GM23338 (cell line): ENCODE data around the gene PKNOX2. TPM values are rescaled to one million over a fixed set of nuclear protein-coding genes. Genes with fewer than 3 reads are reported as not detected.

ENCODE experiments used
- ATAC-seq: fragments of 200-7000 bp; cut with Tn5 transposase; 3 replicates; pipeline ENCODE4 v1.9.1; 2020
- DNase-seq: peaks from one replicate; pipeline ENCODE4 v3.0.0-alpha.2; 2015; ENCODE audit warnings: low spot score
- H2AFZ ChIP-seq: fragments of 200-600 bp; sonication (generic); 2 replicates; pipeline ENCODE4 v1.8.0; 2016; ENCODE audit warnings: antibody characterized with exemption, mild to moderate bottlenecking, moderate library complexity
- H3F3A ChIP-seq: fragments of 200-600 bp; sonication (generic); replicated peaks from 2 replicates; pipeline ENCODE4 v1.8.0; 2017; ENCODE audit warnings: antibody characterized with exemption, mixed run types, low read depth
- H3K27ac ChIP-seq: fragments of 200-600 bp; sonication (generic); 2 replicates; pipeline ENCODE4 v1.6.1; 2016; ENCODE audit warnings: low read depth
- H3K27me3 ChIP-seq: fragments of 200-600 bp; sonication (generic); 2 replicates; pipeline ENCODE4 v1.8.0; 2016; ENCODE audit warnings: mild to moderate bottlenecking, mixed run types, moderate library complexity; ENCODE audit not compliant: insufficient read depth
- H3K36me3 ChIP-seq: fragments of 200-600 bp; sonication (generic); 2 replicates; pipeline ENCODE4 v1.8.0; 2016; ENCODE audit warnings: mild to moderate bottlenecking; ENCODE audit not compliant: insufficient read depth
- H3K4me1 ChIP-seq: fragments of 200-600 bp; sonication (generic); 2 replicates; pipeline ENCODE4 v1.8.0; 2016; ENCODE audit warnings: mild to moderate bottlenecking, moderate library complexity; ENCODE audit not compliant: insufficient read depth
- H3K4me2 ChIP-seq: fragments of 200-600 bp; sonication (generic); 2 replicates; pipeline ENCODE4 v1.7.1; 2017; ENCODE audit warnings: mixed run types
- H3K4me3 ChIP-seq: fragments of 200-600 bp; sonication (generic); 2 replicates; pipeline ENCODE4 v1.6.1; 2016; ENCODE audit warnings: mixed run types
- H3K79me2 ChIP-seq: fragments of 200-600 bp; sonication (generic); replicated peaks from 2 replicates; pipeline ENCODE4 v1.8.0; 2017; ENCODE audit warnings: mild to moderate bottlenecking; ENCODE audit not compliant: insufficient read depth
- H3K9me2 ChIP-seq: fragments of 200-600 bp; sonication (generic); 2 replicates; pipeline ENCODE4 v1.8.0; 2017; ENCODE audit not compliant: insufficient read depth
- H4K20me1 ChIP-seq: fragments of 200-600 bp; sonication (generic); replicated peaks from 2 replicates; pipeline ENCODE4 v1.8.0; 2017; ENCODE audit warnings: mild to moderate bottlenecking; ENCODE audit not compliant: insufficient read depth
- H3K27ac Mint-ChIP-seq: 2 replicates; pipeline ENCODE4 v1.8.0; 2020; ENCODE audit warnings: inconsistent platforms, mild to moderate bottlenecking, moderate library complexity, mixed read lengths
- H3K27me3 Mint-ChIP-seq: 3 replicates; pipeline ENCODE4 v1.8.0; 2022; ENCODE audit warnings: low read depth, mild to moderate bottlenecking, moderate library complexity, mixed read lengths, inconsistent platforms; ENCODE audit not compliant: insufficient read depth, poor library complexity
- H3K36me3 Mint-ChIP-seq: 3 replicates; pipeline ENCODE4 v1.8.0; 2021; ENCODE audit warnings: low read depth, mild to moderate bottlenecking, inconsistent platforms, moderate library complexity, mixed read lengths
- H3K4me1 Mint-ChIP-seq: 3 replicates; pipeline ENCODE4 v1.8.0; 2020; ENCODE audit warnings: mild to moderate bottlenecking, inconsistent platforms, mixed read lengths
- H3K4me3 Mint-ChIP-seq: 3 replicates; pipeline ENCODE4 v1.8.0; 2021; ENCODE audit warnings: moderate library complexity, mild to moderate bottlenecking, inconsistent platforms, mixed read lengths
- H3K9me3 Mint-ChIP-seq: 3 replicates; pipeline ENCODE4 v1.8.0; 2020; ENCODE audit warnings: moderate library complexity, mild to moderate bottlenecking, inconsistent platforms, mixed read lengths
- CREB1 ChIP-seq: fragments of 250-450 bp; sonication (Bioruptor Pico); IDR thresholded peaks from 2 replicates; pipeline ENCODE4 v1.5.0; 2020; ENCODE audit warnings: low read depth, mild to moderate bottlenecking, moderate library complexity
- EZH2 ChIP-seq: fragments of 200-600 bp; sonication (generic); IDR thresholded peaks from one replicate; pipeline ENCODE4 v1.8.0; 2017; ENCODE audit warnings: antibody characterized with exemption, mild to moderate bottlenecking, low read depth; ENCODE audit not compliant: unreplicated experiment
- EZH2phosphoT487 ChIP-seq: fragments of 200-600 bp; sonication (generic); IDR thresholded peaks from one replicate; pipeline ENCODE4 v1.8.1; 2018; ENCODE audit warnings: antibody characterized with exemption; ENCODE audit not compliant: unreplicated experiment
- JUNB ChIP-seq: IDR thresholded peaks from one replicate; pipeline ENCODE4 v1.6.1; 2016; ENCODE audit warnings: antibody characterized with exemption; ENCODE audit not compliant: unreplicated experiment
- REST ChIP-seq: IDR thresholded peaks from one replicate; pipeline ENCODE4 v1.6.1; 2018; ENCODE audit warnings: antibody characterized with exemption; ENCODE audit not compliant: unreplicated experiment
- STAT1 ChIP-seq: IDR thresholded peaks from one replicate; pipeline ENCODE4 v1.6.1; 2016; ENCODE audit warnings: antibody characterized with exemption; ENCODE audit not compliant: unreplicated experiment
- ZNF114 ChIP-seq: fragments of 250-450 bp; sonication (Bioruptor Pico); IDR thresholded peaks from 2 replicates; pipeline ENCODE4 v1.5.0; 2020; ENCODE audit warnings: mild to moderate bottlenecking, moderate library complexity
- ZNF331 ChIP-seq: fragments of 250-450 bp; sonication (Bioruptor Pico); IDR thresholded peaks from 2 replicates; pipeline ENCODE4 v1.5.0; 2020; ENCODE audit warnings: low read depth, mild to moderate bottlenecking, moderate library complexity
- polyA plus RNA-seq: library from polyadenylated mRNA; unstranded; fragments of >200 nt; fragmentation: Nextera tagmentation; extraction: Ambion mirVana; gene quantifications from 2 replicates; pipeline ENCODE4 v1.2.1, GENCODE V29; 2016
- total RNA-seq: library from RNA; depleted of rRNA; stranded (reverse); fragments of >200 nt; shearing (Covaris generic); gene quantifications from 2 replicates; pipeline ENCODE4 v1.2.3, GENCODE V29; 2014
- TF ChIP-seq, protein P1 (sequence below): IDR thresholded peaks from 2 replicates; pipeline ENCODE4 v1.6.1; 2016; ENCODE audit warnings: antibody characterized with exemption
- TF ChIP-seq, protein P2 (sequence below), 2 experiments: fragments of 200-600 bp in 1 of 2; sonication (generic) in 1 of 2; conservative IDR thresholded peaks; 2 replicates each; pipeline versions ENCODE4 v1.5.1 to v1.6.1; 2016 to 2017; ENCODE audit warnings: antibody characterized with exemption in 2 of 2, low read depth in 2 of 2, mild to moderate bottlenecking in 2 of 2, moderate library complexity in 1 of 2

Gene PKNOX2
- total and polyA plus RNA-seq, 2 experiments from 2014 or later = 0.42 to 0.83 TPM

DNA sequence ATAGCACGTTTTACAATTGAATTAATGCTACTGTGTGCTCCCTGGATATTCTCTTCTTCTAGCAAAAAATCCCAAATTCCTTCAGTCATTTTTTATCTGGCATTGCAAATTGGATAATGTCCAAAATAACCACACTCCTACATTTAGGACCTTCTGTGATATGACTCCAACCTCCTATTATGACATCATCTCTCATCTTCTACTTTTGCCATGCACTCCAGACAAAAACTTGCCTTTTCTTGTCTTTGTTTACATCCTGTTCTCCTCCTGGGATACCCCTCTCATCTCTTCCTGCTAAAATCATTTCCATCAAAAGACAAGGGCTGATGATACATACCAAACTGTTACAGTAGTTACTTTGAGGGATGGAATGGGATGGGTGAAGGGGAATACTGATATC is 32.5 kb upstream of the PKNOX2 start (continued):
- TF ChIP-seq REST = no peak

- H3F3A ChIP-seq = no peaks in the 10 kb centered on the region
- no peak overlapping the region for H2AFZ ChIP-seq
- no peak overlapping the region for H3K27ac ChIP-seq
- H4K20me1 ChIP-seq = no peaks in the 10 kb centered on the region
- H3K4me1 Mint-ChIP-seq = peaks cover 7% of the 10 kb centered on the region
- no peak overlapping the region for H3K4me3 Mint-ChIP-seq
- DNase-seq = no peak
- no peaks in the 10 kb centered on the region for H3K79me2 ChIP-seq
- ATAC-seq = no peak
- no peaks in the 10 kb centered on the region for H3K36me3 Mint-ChIP-seq
- H3K27me3 Mint-ChIP-seq = peaks cover 3% of the 10 kb centered on the region
- no peaks in the 10 kb centered on the region for H3K36me3 ChIP-seq
- no peak overlapping the region for H3K27ac Mint-ChIP-seq
- no peaks in the 10 kb centered on the region; the same call in 2 of the 3 replicates for H3K9me3 Mint-ChIP-seq
- no peak overlapping the region for H3K4me3 ChIP-seq
- H3K9me2 ChIP-seq = no peaks in the 10 kb centered on the region
- no peaks in the 10 kb centered on the region for H3K27me3 ChIP-seq
- H3K4me1 ChIP-seq = no peaks in the 10 kb centered on the region; the same call in 1 of the 2 replicates
- no peak overlapping the region for H3K4me2 ChIP-seq
- TF ChIP-seq STAT1 = no peak
- no peak for TF ChIP-seq ZNF331
- TF ChIP-seq EZH2phosphoT487 = no peak
- TF ChIP-seq ZNF114 (CRISPR knock-in tag) = no peak
- TF ChIP-seq, protein P1, sequence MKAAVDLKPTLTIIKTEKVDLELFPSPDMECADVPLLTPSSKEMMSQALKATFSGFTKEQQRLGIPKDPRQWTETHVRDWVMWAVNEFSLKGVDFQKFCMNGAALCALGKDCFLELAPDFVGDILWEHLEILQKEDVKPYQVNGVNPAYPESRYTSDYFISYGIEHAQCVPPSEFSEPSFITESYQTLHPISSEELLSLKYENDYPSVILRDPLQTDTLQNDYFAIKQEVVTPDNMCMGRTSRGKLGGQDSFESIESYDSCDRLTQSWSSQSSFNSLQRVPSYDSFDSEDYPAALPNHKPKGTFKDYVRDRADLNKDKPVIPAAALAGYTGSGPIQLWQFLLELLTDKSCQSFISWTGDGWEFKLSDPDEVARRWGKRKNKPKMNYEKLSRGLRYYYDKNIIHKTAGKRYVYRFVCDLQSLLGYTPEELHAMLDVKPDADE = no peak
- TF ChIP-seq CREB1 (CRISPR knock-in tag) = no peak
- no peak for TF ChIP-seq JUNB
- TF ChIP-seq, protein P2, sequence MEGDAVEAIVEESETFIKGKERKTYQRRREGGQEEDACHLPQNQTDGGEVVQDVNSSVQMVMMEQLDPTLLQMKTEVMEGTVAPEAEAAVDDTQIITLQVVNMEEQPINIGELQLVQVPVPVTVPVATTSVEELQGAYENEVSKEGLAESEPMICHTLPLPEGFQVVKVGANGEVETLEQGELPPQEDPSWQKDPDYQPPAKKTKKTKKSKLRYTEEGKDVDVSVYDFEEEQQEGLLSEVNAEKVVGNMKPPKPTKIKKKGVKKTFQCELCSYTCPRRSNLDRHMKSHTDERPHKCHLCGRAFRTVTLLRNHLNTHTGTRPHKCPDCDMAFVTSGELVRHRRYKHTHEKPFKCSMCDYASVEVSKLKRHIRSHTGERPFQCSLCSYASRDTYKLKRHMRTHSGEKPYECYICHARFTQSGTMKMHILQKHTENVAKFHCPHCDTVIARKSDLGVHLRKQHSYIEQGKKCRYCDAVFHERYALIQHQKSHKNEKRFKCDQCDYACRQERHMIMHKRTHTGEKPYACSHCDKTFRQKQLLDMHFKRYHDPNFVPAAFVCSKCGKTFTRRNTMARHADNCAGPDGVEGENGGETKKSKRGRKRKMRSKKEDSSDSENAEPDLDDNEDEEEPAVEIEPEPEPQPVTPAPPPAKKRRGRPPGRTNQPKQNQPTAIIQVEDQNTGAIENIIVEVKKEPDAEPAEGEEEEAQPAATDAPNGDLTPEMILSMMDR (conservative IDR thresholded peaks at IDR 0.05; ENCODE audit: low read depth in 2 of 2) = no peak
- no peak for TF ChIP-seq EZH2
- no peak for TF ChIP-seq REST
These were observed 32.0 kb upstream of the PKNOX2 start for GRCh38 chr11:125132596-125132995.
